ENCODE measurements around the gene THEMIS.

DNA sequence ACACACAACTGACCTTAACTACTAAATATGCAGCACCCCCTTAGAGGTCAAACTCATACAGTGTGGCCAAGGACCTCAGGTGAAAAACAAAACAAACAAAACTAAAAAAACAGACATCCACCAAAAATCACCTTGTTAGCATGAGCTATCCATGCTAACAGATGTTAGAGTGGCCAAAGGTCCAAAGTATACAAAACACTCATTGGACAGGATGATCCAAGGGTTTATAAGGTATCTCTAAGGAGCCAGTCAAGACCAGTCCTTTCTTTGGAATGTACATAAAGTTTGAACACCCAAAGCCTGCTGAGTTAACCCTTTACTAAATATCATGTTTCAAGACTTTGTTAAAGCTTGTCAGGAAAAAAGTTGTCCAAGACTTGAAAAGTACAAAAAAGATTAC lies 35.8 kb downstream of the THEMIS start:
- TF ChIP-seq GATA2 (IDR thresholded peaks at IDR 0.05; ENCODE audit: low read depth, low read length) (no peak), GATA3 (IDR thresholded peaks at IDR 0.05; ENCODE audit: low read depth, low read length) (no peak)
